8988T (cell line): ENCODE measurements around the gene PTPRN2.

Experiments
- DNase-seq: peaks from one replicate; pipeline ENCODE4 v3.0.0; 2011

The PTPRN2 gene

DNA sequence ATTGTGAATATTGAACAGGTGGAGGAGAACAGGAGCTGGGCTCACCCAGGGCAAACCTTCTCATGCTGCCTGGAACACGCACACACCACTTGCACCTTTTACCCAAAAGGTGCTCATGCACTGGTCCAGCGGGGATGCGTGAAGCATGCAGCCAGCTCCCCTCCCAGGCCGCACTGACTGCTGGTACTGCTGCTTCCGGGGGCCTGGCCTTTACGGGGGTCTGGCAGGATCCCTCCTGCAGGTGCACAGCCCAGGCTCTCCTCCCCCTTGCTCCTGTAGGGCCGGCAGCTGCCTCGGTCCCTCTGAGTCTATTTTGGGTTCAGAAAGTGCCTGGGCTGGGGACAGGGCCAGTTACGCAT is 1029.1 kb downstream of the PTPRN2 start:
- no peak for DNase-seq

GRCh38 chr7:157558061-157558460 is 1029.6 kb downstream of the PTPRN2 start:
- no peak for DNase-seq

GRCh38 chr7:157557263-157557662 is 1030.4 kb downstream of the PTPRN2 start:
- no peak for DNase-seq

- no peak for DNase-seq
Observed at GRCh38 chr7:157556642-157556944, 1031.0 kb downstream of the PTPRN2 start.

DNA sequence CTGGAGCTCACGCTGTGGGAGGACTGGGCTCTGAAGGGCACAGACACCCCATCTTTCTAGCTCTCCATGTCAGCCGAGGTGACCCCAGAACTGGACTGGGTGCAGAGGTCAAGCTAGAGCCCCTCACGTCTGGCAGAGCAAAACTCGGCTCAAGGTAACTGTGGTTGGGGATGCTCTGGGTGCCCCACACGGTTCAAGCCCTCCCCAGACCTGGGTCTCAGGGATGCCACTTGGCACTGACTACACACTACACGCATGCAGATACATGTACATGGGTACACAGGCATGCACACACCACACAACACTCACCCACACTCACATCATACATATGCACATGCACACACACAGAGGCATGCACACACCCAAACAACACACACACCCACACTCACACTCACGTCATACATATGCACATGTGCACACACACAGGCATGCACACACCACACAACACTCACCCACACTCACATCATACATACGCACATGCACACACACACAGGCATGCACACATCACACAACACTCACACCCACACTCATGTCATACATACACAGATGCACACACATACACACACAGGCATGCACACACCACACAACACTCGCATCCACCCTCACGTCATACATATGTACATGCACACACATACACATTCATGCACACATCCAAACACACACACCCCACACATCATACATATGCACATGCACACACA is 1031.5 kb downstream of the PTPRN2 start:
- no peak for DNase-seq

DNA sequence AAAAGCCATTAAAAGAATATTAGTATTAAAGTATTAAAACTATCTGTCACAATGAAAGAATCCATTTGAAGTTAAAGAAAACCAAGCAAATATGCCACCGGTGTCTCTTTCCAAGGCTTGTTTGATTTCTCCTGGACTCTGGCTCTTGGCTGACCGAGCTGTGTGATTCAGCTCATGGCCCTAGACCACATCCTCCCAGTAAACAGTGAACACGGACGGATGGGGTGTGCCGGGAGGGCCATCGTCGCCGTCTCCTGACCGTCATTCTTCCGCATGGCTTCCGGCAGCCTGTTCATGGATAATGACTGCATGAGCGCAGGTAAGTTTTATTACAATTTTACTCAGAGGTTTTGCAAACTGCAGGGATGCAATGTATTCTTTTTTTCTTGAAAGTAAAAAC is 1032.3 kb downstream of the PTPRN2 start:
- DNase-seq = no peak

GRCh38 chr7:157554393-157555238 is 1033.0 kb downstream of the PTPRN2 start:
- DNase-seq = no peak

DNA sequence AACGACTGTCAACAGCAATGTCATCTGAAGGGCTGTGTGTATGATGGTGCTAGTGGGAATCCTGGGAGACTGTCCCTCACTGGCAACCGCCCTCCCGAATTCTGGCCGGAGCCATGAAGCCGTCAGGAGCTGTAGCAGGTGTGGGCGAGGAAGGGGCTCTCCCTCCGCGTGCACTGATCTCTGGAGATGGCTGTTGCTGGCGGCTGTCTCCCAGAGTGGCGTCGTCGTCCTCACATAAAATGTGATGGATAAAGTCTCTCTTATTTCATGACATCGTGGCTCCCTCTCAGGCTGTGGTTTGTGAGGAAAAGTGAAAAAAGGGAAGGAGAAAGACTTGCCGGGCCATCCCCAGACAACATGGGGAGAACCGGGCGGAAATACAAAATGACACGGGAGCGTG is 1034.4 kb downstream of the PTPRN2 start:
- no peak for DNase-seq

- no peak for DNase-seq
Observed at GRCh38 chr7:157552295-157552993, 1035.2 kb downstream of the PTPRN2 start.

- DNase-seq = no peak
Observed at GRCh38 chr7:157551325-157552070, 1036.1 kb downstream of the PTPRN2 start.

GRCh38 chr7:157550300-157551275 is 1037.0 kb downstream of the PTPRN2 start:
- DNase-seq = no peak

GRCh38 chr7:157549612-157550299 is 1037.9 kb downstream of the PTPRN2 start:
- no peak for DNase-seq

DNA sequence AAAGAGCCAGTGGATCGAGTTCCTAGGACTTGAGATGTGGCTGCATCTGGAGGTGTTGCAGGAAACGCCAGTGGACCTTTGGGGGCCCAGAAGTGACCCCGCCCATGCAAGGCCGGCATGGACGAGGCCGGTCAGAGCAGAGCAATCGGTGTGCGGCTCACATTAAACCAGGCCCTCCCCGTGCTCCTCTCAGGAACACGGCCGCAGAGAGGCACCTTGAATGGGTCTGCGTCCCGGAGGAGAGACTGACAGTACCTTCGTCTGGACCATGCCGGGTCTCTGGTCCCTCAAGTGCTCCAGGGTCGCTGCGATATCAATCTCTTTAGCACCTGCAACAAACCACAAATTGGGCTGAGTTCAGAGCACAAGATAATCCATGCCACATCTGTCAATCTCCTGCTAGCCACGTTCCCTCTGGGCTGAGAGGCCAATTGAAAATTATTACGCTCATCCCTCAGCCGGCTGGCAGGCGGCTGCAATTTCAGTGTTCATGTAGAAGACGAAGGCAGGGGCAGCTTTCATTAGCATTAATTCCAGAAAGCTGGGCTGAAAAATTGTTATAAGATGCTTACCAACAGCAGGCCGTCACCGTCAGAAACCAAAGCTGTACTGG is 1038.8 kb downstream of the PTPRN2 start:
- DNase-seq = no peak

DNA sequence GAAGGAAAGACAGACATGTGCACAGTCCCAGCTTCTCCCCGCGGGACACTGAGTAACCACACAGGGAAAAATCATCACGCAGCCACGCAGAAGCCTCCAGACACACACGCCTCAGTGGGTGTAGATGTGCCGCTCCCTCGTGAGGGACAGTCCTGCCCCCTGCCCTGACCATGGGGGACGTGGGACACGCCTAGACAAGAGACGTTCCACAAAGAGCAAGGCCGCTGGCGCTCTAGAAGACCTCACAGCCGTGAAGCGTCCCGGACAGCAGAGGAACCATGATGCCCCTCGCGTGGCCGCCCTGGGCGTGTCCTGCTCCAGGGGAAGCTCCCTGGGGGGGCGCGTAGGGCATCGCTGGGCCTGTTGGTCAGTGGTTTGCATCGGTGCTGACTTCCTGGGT is 1040.0 kb downstream of the PTPRN2 start:
- no peak for DNase-seq

DNA sequence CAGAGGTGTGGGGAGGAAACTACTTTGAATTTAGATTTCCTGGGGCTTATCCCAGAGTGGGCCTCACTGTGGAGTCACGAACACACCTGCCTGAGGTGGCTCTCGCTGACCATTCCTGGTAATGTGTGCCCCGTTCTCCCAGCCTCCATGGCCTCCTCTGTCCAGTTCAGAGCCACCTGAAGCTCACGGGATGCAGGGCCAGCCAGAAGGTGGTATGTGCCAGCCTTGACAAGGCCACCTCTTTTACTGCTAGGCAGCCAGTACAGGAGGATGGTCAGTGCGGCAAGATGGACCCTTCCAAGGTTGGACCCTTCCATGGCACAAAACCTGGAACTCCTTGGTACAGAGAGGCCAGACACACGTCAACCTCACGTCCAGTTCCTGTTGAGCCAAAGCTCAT is 1040.5 kb downstream of the PTPRN2 start:
- no peak for DNase-seq

- no peak for DNase-seq
Observed at GRCh38 chr7:157545681-157546060, 1042.0 kb downstream of the PTPRN2 start.

DNA sequence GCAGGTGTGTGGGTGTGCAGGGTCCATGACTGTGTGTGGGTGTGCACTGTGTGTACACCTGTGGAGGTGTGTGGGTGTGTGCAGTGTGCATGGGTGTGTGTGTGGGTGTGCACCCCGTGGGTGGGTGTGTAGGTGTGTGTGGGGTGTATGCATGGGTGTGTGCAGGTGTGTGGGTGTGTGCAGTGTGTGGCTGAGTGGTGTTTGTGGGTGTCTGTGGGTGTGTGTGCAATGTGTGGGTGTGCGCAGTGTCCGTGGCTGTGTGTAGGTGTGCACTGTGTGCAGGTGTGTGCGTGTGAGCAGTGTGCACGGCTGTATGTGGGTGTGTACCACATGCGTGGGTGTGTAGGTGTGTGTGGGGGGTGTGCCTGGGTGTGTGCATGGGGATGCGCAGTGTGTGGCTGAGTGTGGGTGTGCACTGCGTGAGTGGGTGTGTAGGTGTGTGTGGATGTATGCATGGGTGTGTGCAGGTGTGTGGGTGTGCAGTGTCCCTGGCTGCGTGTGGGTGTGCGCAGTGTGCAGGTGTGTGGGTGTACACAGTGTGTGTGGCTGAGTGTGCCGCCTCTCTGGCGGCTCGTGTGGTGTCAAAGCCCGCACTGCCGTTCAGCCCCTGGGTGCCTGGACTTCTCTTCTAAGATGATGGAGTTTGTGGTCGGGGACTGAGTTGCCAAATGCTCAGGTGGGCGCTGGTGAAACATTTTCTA is 1042.5 kb downstream of the PTPRN2 start:
- DNase-seq = no peak

DNA sequence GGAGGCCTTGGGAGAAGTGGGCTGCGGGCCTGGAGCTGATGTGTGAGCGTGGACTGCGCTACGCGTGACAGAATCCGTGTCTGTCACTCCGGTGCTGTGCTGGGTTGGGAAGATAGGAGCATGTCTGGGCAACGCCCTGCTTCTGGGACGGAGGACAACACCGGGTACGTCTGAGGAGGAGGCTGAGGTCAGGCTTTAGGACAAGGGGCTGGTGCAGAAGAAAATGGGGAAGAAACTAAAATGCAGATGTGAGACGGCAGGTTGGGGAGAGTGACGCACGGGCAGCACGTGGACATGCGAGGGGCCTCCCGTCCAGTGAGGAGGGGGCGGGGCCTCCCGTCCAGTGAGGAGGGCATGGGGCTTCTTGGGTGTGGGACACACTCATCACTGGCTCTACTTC is 1043.4 kb downstream of the PTPRN2 start:
- DNase-seq = no peak

- DNase-seq = no peak
Observed at GRCh38 chr7:157543791-157544190, 1043.8 kb downstream of the PTPRN2 start.

DNA sequence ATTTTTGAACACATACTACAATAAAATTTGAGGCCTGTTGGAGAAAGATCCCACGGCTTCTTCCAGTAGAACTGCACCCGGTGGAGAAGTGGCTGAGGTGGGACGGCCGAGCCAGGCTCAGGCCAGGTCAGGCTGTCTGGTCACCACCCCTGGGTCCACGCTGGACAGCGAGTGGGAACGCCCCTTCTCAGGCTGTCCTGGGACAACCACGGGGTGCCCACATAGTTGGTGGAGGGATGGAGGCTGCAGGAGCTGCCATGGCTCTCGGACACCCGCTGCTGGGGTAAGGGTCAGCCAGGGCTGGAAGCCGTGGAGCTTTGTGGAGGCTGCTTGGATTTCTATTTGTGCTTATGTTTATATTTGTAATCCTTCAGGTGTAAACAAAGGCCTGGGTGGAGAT is 1044.3 kb downstream of the PTPRN2 start:
- no peak for DNase-seq
